Body of pancreas (tissue), 4 donors: ENCODE measurements around the gene TUFT1.

ENCODE experiments used
- POLR2A ChIP-seq, 3 donors: fragments of 450-650 bp; IDR thresholded peaks; one replicate each; pipeline ENCODE4 v1.6.1; 2016; ENCODE audit warnings: antibody characterized with exemption in 3 of 3, mild to moderate bottlenecking in 2 of 3
- TF ChIP-seq, protein P1 (sequence below), 7 experiments: fragments of 450-650 bp in 4 of 7; fragments of 200-600 bp in 3 of 7; sonication (generic) in 3 of 7; IDR thresholded peaks; one replicate each; pipeline ENCODE4 v1.5.1; 2016 to 2019; ENCODE audit warnings: antibody characterized with exemption in 7 of 7

DNA sequence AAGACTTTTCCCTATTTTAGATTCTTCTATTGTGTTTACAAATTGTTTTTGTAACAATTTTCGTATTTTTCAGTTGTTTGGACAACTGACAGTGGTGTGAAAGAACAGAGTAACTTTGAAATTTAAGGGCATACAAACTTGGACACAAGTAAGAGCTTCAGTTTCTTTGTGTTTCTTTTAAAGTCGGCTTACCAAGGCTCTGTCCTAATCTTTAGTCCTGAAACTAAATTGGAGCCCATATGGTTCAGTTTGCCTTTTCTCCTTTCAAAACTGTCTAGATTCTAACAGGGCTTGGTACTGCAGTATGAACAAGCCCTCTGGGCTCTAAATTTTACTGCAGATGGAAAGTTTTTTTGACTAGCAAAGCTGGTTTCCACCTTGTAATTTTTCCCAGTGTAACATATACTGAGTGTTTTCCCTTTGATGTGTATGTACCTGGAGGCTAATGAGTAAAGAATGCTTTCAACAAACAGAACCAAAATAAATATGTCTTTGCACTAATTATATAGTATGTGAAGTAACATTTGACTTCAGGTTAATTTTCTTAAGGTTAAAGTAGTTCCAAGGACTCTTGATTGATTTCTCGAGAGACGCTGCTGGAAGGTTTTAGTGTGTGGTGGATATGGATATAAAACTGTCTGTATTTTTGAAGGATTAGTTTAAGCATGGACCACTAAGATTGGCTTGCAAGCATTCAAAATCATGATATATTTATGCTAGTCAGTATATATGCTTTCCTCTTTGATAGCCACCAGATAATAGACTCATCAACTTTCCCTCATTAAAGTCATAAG is 75.8 kb downstream of the TUFT1 start:
- TF ChIP-seq, protein P1, sequence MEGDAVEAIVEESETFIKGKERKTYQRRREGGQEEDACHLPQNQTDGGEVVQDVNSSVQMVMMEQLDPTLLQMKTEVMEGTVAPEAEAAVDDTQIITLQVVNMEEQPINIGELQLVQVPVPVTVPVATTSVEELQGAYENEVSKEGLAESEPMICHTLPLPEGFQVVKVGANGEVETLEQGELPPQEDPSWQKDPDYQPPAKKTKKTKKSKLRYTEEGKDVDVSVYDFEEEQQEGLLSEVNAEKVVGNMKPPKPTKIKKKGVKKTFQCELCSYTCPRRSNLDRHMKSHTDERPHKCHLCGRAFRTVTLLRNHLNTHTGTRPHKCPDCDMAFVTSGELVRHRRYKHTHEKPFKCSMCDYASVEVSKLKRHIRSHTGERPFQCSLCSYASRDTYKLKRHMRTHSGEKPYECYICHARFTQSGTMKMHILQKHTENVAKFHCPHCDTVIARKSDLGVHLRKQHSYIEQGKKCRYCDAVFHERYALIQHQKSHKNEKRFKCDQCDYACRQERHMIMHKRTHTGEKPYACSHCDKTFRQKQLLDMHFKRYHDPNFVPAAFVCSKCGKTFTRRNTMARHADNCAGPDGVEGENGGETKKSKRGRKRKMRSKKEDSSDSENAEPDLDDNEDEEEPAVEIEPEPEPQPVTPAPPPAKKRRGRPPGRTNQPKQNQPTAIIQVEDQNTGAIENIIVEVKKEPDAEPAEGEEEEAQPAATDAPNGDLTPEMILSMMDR (IDR thresholded peaks at IDR 0.05): no peak
- TF ChIP-seq POLR2A (IDR thresholded peaks at IDR 0.05): no peak
